Liver (tissue), 9 donors: ENCODE data around the gene BRD1. TPM values are rescaled to one million over a fixed set of nuclear protein-coding genes. Genes with fewer than 3 reads are reported as not detected.

Experiments used
- DNase-seq: peaks from one replicate; pipeline ENCODE4 v3.0.0-alpha.2; 2017; ENCODE audit warnings: low spot score
- H3K27ac ChIP-seq, 2 donors: one replicate each; pipeline ENCODE4 v1.7.0; 2013; ENCODE audit warnings: inconsistent platforms in 2 of 2, low read length in 2 of 2, control low read depth in 1 of 2, low read depth in 1 of 2, mild to moderate bottlenecking in 1 of 2
- H3K27me3 ChIP-seq, 4 donors: one replicate each; pipeline versions ENCODE4 v1.6.1 to v1.7.0; 2013; ENCODE audit warnings: low read length in 3 of 4, inconsistent platforms in 1 of 4, mild to moderate bottlenecking in 1 of 4, moderate library complexity in 1 of 4; ENCODE audit not compliant: control insufficient read depth in 4 of 4, insufficient read depth in 4 of 4
- H3K36me3 ChIP-seq, 4 donors: one replicate each; pipeline versions ENCODE4 v1.6.1 to v1.7.0; 2013; ENCODE audit warnings: low read length in 3 of 4, mild to moderate bottlenecking in 3 of 4, low read depth in 1 of 4, moderate library complexity in 1 of 4; ENCODE audit not compliant: control insufficient read depth in 4 of 4, insufficient read depth in 3 of 4
- H3K4me1 ChIP-seq, 4 donors: one replicate each; pipeline versions ENCODE4 v1.6.1 to v1.7.0; 2013; ENCODE audit warnings: low read length in 3 of 4, mild to moderate bottlenecking in 3 of 4, moderate library complexity in 1 of 4; ENCODE audit not compliant: control insufficient read depth in 4 of 4, insufficient read depth in 4 of 4
- H3K4me3 ChIP-seq, 3 donors: one replicate each; pipeline versions ENCODE4 v1.6.1 to v1.7.0; 2013; ENCODE audit warnings: low read length in 3 of 3, control low read depth in 1 of 3, low read depth in 1 of 3, mild to moderate bottlenecking in 1 of 3
- H3K9ac ChIP-seq, 2 donors: one replicate each; pipeline ENCODE4 v1.7.0; 2013; ENCODE audit warnings: low read length in 2 of 2, mild to moderate bottlenecking in 2 of 2, moderate library complexity in 2 of 2, control low read depth in 1 of 2, low read depth in 1 of 2
- H3K9me3 ChIP-seq, 4 donors: one replicate each; pipeline versions ENCODE4 v1.6.1 to v1.7.0; 2013; ENCODE audit warnings: low read length in 3 of 4; ENCODE audit not compliant: control insufficient read depth in 4 of 4
- ATF3 ChIP-seq: IDR thresholded peaks from 2 replicates; pipeline ENCODE4 v1.6.1; 2016; ENCODE audit warnings: antibody characterized with exemption
- CTCF ChIP-seq: fragments of 150-350 bp; IDR thresholded peaks from 2 replicates; pipeline ENCODE4 v1.5.1; 2017; ENCODE audit warnings: improper control_type of control experiment, low read depth, low read length; ENCODE audit not compliant: missing input control
- FOXA2 ChIP-seq: IDR thresholded peaks from 2 replicates; pipeline ENCODE4 v1.6.1; 2016; ENCODE audit warnings: antibody characterized with exemption
- GABPA ChIP-seq, 2 donors: IDR thresholded peaks in 1 of 2; conservative IDR thresholded peaks in 1 of 2; 2 replicates each; pipeline ENCODE4 v1.6.1; 2016; ENCODE audit warnings: antibody characterized with exemption in 2 of 2, mild to moderate bottlenecking in 1 of 2, moderate library complexity in 1 of 2
- HNF4A ChIP-seq, 2 donors: conservative IDR thresholded peaks; 2 replicates each; pipeline ENCODE4 v1.6.1; 2016; ENCODE audit warnings: antibody characterized with exemption in 2 of 2, mild to moderate bottlenecking in 2 of 2
- JUND ChIP-seq, 2 donors: IDR thresholded peaks; 2 replicates each; pipeline ENCODE4 v1.6.1; 2016; ENCODE audit warnings: antibody characterized with exemption in 2 of 2
- NR2F2 ChIP-seq: IDR thresholded peaks from 2 replicates; pipeline ENCODE4 v1.6.1; 2016; ENCODE audit warnings: antibody characterized with exemption
- REST ChIP-seq: IDR thresholded peaks from 2 replicates; pipeline ENCODE4 v1.6.1; 2016; ENCODE audit warnings: antibody characterized with exemption, mild to moderate bottlenecking
- SP1 ChIP-seq: IDR thresholded peaks from 2 replicates; pipeline ENCODE4 v1.6.1; 2018; ENCODE audit warnings: antibody characterized with exemption, mild to moderate bottlenecking
- TAF1 ChIP-seq: conservative IDR thresholded peaks from 2 replicates; pipeline ENCODE4 v1.6.1; 2016; ENCODE audit warnings: antibody characterized with exemption, mild to moderate bottlenecking
- ZBTB33 ChIP-seq: IDR thresholded peaks from 2 replicates; pipeline ENCODE4 v1.6.1; 2016; ENCODE audit warnings: antibody characterized with exemption
- WGBS: extraction: QIAGEN DNeasy Blood & Tissue Kit; methylation state at CpG from one replicate; pipeline ENCODE4 v1.1.7; 2013; 5-methylcytosine and 5-hydroxymethylcytosine counted together
- polyA plus RNA-seq, 2 donors: library from polyadenylated mRNA; stranded (reverse) in 1 of 2; unstranded in 1 of 2; fragments of 200-250 nt in 1 of 2; fragments of >200 nt in 1 of 2; fragmentation: Nextera tagmentation in 1 of 2; extraction: Ambion mirVana in 1 of 2; gene quantifications; one replicate each; pipeline versions ENCODE4 v1.2.1 to v1.2.3, GENCODE V29; 2013 to 2015
- total RNA-seq, 2 donors: library from RNA; depleted of rRNA; stranded (reverse); fragments of >200 nt; gene quantifications; one replicate each; pipeline ENCODE4 v1.2.3, GENCODE V29; 2014
- donor health status: healthy.
- donor health status: healthy.
- donor health status: healthy.
- donor health status: healthy.
- donor health status: healthy.

The BRD1 gene
- total and polyA plus RNA-seq, 4 donors = 3.3 to 20.7 (median 11.6) TPM

GRCh38 chr22:49775191-49775866 is 52.3 kb downstream of the BRD1 start:
- DNase-seq = no peak
- no peaks in the 10 kb centered on the region for H3K4me1 ChIP-seq
- H3K9me3 ChIP-seq = no peaks in the 10 kb centered on the region
- H3K27ac ChIP-seq = no peak overlapping the region
- H3K9ac ChIP-seq = no peak overlapping the region
- H3K27me3 ChIP-seq = no peaks in the 10 kb centered on the region
- TF ChIP-seq HNF4A (conservative IDR thresholded peaks at IDR 0.05) (no peak), NR2F2 (no peak), JUND (IDR thresholded peaks at IDR 0.05) (no peak), REST (no peak), FOXA2 (no peak), CTCF (no peak), SP1 (no peak), ATF3 (no peak), GABPA (IDR thresholded peaks at IDR 0.05 in 1 of 2, conservative IDR thresholded peaks at IDR 0.05 in 1 of 2) (no peak), ZBTB33 (no peak), TAF1 (no peak)
- 95% methylated on average over 26 of the region's 26 CpGs for WGBS
- no peak overlapping the region for H3K4me3 ChIP-seq
- H3K36me3 ChIP-seq = peaks cover 27 to 59% (median 28%) of the 10 kb centered on the region in 4 donors

- no peak overlapping the region for H3K27ac ChIP-seq
- H3K36me3 ChIP-seq = peaks cover 26 to 59% (median 27%) of the 10 kb centered on the region in 4 donors
- TF ChIP-seq HNF4A (conservative IDR thresholded peaks at IDR 0.05) (no peak), TAF1 (no peak)
- H3K4me3 ChIP-seq = no peak overlapping the region
- no peak overlapping the region for H3K9ac ChIP-seq
- no peaks in the 10 kb centered on the region for H3K4me1 ChIP-seq
- H3K27me3 ChIP-seq = no peaks in the 10 kb centered on the region
- no peaks in the 10 kb centered on the region for H3K9me3 ChIP-seq
- no peak for DNase-seq
- 90% methylated on average over 21 of the region's 21 CpGs for WGBS
Measured at GRCh38 chr22:49774499-49775151, 53.0 kb downstream of the BRD1 start.
